GM19395 (cell line): ENCODE data around the gene GPA33.

Experiments used
- ATAC-seq: cut with Tn5 transposase; IDR thresholded peaks from one replicate; pipeline ENCODE4 v1.9.1; 2021; ENCODE audit warnings: mild to moderate bottlenecking, moderate library complexity; ENCODE audit not compliant: unreplicated experiment

GPA33 gene

DNA sequence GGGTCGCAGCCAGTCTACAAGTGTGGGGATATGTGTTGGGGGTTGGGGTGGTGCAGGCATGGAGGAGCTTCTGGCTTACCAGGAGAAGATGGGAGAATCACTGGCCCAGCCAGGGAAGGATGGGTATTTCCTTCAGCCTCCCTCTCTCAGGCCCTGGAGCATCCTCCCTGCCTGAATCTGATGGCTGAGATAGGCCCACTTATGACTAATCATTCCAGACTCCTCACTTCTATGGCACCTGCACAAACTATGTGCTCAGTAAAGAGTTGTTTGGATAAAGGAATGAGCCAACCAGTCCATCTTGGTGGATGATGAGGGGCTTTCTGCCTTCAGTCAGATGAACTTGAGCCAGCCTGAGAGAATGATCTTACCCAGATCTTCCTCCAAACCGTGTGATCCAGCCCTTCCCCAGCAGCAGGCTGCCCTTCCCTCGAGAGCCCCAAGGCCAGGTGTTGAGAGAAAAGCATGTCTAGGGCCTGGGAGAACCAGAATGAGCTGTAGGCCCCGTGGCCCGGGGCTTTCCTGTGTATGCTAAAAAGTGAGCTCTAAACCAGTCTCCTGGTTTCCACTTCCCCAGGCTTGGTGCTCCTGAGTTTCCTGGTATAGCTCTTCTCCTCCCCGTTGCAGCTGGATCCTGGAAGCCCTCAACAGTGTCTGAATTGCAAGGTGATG is 1.3 kb downstream of the GPA33 start:
- ATAC-seq: no peak

DNA sequence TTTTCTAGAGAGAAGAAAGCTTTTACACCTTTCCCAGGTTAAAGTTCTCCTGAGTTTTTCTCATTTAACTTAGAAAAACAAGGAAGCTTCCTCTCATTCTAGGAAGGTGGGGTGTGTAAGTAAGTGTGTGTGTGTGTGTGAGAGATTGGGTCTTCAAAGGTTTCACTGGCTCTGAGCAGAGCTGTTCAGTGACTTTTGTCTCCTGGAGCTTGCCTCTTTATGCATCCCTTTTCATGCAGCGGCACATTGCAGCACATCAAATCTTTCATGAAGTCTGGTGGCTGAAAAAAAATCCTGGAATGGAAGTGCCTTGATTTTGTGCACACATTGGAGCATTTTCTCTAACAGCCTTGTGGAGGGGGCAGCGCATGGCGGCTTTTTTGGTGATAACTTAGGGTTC is 3.4 kb downstream of the GPA33 start:
- ATAC-seq: no peak

DNA sequence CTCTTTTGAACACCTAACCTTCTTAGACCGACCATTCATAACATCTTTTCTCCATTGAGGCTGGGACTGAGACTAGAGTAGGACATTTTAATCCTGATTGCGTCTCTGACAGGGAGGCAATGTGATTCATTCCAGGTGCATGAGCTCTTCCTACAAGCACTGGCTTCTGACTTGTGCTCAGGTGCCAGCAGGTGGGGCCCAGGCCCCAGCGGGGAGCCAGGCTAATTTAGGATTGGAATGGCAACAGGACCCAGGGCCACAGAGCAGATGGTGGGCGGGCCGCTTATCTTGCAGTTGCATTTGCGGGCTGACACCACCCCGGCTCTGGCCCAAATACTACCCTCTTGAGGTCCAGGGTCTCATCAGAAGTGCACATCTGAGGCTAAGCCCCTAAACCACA is 4.1 kb downstream of the GPA33 start:
- no peak for ATAC-seq

DNA sequence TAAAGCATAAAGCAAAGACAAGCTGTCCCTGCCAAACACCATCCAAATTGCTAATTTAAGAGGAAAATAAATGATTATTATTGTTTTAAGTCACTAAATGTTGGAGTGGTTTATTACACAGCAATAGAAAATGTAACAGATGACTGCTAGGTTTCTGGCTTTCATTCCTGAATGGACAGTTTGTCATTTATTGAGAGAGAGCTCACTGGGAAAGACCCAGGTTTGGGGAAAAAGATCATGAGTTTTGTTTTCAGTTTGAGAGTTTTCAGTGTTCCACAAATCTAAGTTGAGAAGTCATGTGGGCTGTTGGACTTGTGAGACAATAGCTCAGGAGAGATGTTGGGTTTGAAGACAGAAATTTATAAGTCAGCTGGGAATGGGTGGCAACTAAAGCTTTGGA is 5.4 kb downstream of the GPA33 start:
- ATAC-seq: no peak

DNA sequence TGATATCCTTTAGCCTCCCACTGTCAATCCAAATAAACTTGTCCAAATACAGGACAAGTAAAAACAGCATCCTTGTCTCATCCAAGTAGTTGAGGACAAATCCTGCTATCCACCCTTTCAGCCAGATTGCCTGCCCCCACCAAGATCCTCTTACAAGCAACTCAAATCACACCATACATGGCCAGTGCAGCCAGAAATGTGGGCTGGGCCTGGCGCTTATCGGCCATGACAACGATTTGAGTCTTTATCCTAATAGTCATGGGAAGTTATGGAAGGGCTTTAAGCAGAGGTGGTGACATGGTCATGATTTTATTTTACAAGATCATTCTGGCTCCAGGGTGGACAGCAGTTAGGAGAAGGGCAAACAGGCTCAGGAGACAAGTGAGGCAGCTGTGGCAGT is 6.3 kb downstream of the GPA33 start:
- ATAC-seq: no peak

DNA sequence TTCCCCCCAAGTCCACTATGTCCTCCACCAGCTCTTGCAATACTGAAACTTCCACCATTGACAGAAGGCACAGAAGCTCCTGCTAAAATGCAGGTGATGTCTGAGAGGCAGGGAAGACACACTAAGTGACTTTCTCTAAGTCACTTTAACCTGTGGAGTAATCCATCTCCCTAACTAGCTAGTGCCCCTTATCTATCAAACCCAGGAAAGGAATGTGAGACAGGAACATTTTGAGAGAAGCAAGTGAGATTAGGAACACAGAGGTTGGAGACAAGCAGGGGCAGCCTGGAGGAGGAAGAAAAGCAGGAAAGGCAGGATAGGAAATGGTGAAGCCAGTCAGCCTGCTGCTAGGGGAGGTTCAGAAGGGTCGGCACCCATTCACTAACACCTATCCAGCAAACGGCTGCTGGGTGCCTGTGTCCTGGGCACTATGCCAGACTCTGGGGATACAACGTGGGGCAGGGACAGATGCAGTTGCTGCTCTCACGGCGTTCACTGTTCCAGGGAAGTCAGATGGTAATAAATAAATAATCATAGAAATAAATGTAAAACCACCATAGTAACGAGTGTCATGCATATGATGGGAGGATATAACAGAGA is 7.0 kb downstream of the GPA33 start:
- ATAC-seq: no peak

DNA sequence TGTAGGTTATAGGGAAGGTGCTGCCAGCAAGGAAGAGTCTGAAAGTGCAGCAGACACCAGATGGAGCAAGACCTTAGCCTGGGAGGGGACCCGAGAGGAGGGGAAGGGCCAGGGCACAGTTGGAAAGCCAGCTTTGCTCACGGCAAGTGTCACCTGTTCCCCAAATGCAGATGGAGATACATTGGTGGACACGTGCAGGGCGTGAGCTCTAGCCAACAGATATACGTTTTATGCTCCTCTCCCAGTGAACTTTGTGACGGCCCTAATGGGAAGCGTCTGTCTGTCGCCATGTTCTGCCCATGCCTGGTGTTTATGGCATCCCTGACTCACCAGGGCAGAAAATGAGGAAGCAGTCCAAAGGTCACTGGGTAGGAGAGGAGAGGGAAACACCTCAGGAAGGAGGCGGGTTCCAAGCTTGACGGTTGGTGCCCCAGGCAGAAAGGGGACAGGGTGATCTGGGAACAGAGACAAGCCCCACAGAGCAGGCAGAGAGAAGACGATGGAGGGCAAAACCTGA is 7.6 kb downstream of the GPA33 start:
- no peak for ATAC-seq

DNA sequence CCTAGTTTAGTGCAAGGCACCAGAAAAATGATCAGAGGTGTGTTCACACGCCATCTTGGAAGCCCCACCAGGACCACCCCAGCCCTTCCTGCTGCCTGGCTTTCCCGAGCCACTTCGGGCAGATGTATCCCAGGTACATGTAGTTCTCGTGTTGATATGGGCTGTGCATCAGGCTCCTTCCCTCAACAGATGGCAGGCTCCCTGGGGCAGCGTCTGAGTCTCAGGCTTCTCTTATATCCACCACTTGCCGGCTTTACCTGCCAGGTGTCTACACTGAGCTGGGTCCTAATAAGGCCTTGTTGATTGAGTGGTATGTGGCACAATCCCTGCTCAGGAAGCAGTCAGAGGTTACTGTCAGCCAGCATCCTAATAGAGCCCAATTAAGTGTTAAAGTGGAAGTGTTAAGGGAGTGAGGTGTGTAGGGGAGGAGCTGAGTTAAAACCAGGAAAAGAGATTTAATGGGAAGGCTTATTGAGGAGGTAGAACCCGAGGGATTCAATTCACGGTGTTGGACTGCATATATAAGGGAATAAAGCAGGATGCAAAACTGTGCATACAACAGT is 8.5 kb downstream of the GPA33 start:
- no peak for ATAC-seq

DNA sequence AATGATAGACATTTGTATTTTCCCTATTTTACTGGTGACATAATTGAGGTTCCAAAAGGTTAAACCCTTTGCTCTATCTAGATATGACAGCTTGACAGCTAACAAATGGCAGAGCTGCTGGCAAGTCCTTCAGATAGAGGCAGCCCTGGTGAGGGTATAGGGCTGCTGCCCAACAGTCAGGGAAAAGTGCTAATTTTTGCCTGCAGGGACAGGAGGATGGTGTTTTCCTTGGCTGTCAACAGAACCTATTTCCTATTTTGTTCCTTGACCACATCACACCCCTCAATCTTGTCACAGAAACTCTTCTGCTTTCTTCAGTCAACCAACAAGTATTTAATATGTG is 12.3 kb downstream of the GPA33 start:
- no peak for ATAC-seq

DNA sequence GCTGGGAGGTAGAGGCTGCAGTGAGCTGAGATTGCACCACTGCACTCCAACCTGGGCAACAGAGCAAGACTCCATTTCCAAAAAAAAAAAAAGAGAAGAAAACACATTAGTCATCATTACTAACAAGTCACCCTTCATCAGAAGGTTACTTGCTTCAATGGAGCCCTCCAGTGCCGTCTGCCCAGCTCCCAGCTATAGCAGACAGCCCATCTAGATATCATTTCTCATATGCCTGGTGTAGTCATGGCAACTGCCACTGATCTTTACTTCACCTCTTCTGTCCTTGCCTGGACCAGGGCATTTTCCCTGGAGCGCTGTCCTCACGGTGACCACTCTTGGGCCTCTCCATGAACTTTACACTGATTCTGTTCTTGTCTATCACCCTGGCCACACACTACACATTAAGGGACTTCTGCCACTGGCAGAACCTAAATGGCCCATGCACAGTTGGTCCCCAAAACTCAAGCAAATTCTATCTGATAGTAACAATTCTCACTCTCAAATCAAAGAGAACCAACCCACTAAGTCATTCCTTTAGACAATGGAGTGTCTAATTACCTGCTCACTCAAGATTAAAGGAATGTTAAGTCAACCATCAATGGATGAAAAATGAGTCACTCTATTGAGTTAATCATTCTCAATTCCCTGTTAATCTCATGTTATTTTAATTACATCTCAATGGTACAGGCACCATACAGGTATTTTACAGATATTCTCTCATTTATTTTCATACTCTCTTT is 12.9 kb downstream of the GPA33 start:
- ATAC-seq: no peak

DNA sequence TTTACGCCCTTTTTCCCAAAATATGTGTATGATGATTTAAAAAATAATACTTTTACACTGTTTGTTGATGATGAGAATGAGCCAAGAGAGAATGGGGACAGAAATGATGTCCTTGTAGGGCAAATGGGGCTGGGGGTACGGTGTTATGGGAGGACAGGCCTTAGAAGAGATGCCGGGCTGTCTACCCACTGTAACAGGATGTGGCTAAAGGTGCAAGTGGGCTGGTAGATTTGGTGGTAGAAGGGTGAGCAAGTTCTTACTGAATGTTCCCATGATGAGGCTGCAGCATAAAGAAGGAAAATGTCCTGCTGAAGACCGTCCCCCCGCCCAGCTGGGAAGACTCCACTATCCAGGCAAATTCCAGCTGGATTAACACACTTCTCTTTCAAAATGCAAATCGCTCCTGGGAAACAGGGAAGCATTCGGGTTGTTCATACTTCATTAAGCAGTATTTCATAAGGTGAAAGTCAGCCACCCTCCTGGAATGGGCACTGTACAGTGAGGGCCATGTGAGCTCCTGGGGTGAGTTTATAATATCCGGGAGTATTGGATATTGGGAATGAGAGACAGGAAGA is 14.0 kb downstream of the GPA33 start:
- ATAC-seq: no peak

DNA sequence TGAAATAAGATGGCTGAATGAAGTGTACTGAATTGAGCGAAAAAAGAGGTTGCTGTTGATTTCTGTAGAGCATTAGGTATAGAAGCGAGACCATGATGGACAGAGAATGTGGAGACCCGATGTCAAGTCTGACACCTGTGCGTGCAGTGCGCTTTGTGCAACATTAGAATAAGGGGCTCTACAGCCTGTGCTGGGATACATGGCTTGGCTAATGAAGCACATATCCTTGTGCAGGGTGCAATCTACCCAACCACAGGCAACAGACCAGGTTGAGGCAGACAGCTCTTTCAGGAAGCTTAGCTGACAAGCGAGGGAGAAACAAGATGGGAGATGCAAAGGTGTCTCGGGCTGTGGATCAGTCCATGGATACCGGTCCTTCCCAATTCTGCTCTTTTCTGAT is 18.9 kb downstream of the GPA33 start:
- no peak for ATAC-seq

DNA sequence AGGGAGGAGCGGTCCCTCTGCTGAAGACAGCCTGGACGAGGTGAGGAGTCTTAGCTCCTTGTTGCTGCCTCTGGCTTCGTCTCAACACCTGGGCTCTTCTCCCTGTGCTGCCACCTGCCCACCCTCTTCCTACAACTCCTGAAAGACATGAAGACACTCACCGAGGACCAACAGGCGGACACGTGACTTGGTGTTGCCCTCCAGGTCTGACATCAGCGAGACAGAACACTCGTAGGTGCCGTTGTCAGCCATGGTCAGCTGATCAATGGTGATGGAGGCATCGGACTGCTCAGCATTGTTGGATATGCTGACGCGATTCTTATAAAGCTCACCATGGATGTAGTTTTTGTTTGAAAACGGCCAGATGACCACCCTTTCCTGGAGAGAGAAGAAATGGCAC is 21.4 kb downstream of the GPA33 start:
- no peak for ATAC-seq

DNA sequence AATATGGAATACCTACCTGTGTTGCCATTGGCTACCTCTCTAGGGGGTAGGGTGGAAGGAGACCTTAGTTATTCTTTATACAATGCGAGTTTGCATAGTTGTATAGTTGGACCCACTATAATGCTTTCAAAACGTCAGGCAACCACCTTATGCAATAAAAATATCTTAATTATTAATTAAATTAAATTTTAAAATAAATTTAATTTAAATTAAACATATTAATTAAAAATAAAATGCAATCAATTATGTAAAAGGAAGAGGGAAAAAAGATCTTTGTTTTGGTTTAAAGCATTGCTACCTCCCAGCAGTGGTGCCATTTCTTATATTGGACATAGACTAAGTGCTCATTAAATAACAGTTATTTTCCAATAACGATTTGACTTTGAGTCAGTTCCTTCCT is 22.3 kb downstream of the GPA33 start:
- no peak for ATAC-seq

DNA sequence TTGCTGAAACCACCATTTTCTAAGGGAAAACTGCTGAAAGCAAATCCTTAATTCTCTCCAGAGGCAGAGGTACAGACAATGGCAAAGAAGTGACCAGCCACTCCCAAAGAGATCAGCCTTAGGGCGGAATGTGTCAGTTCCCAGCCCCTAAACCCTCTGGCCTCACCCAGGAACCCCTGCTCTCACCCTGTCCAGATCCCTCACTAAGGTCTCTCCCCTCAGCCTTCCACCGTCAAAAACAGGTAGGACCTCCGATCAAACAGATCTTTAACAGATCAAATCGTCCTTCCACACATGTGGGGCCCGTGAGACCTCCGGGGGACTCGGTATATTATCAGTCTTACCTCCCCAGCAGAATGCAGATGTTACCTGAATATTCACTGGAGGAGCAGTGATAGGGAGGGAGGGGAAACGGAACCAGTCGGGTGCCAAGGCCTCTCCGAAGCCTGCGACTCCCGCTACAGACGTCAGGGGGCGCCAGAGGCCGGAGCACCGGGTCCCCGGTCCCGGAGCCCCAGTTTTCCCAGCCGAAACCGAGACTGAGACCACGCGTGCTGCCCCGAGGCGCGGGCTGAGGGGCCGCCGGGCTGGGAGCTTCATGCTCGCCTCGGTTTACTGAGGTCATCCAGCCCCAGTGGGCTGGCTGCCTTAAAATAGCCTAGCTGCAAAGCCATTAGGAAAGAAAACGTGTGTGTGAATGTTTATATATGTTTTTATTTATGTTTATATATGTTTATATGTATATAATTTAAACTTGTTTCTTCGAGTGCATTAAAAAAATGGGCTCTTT is 23.6 kb downstream of the GPA33 start:
- peak; percentile 72 for ATAC-seq

DNA sequence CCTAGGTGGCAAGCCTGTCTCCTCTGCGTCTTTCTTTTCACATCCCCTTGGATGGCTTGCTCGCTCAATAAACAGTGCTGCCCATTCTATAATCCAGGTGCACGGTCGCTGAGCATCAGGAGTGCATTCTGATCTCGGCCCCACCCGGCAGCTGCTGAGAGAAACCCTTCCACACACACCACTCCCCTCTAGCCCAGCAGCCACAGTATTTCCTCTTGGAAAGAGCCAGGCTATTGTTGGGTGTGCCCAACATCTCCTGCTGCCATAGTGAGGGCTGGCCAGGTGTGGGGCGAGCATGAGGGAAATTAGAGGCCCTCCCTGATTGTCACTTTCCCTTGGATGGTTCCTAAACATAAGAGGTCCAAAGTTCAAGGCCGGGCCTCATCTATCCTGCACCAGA is 24.7 kb downstream of the GPA33 start:
- no peak for ATAC-seq

DNA sequence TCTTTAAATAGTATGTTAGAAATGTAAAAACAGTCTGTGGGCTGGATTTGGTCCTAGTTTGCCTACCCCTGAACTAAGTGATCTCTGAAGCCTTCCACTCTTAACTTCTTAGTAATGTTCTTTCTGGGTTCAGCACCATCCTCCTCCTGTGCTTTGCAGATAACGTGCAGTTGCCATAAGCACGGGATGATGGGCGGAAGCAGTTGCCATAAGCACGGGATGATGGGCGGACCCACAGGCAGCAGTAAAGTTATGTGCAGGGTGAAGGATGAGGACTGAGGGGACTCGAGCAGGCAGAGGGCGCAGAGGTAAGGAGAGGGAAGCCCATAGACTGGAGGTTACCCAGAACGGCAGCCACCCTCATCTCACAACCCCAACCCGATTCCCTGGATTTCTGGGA is 25.6 kb downstream of the GPA33 start:
- ATAC-seq: no peak

DNA sequence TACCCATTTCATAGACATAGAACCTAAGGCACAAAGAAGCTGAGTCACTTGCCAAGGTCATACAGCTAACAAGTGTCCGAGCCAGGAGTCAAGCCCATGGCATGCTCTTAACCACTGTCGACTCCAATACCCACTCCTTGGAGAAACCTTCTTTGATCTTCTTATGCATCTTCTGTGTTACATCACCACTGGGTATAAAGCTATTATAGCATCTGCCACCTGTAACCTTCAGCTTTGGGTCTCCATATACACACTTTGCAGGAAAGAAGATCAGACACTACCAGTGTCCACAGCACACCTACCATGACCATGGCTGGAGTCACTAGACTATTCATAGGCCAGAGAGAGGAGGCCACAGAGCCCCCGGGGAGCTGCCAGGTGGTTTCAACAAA is 29.1 kb downstream of the GPA33 start:
- ATAC-seq: no peak

DNA sequence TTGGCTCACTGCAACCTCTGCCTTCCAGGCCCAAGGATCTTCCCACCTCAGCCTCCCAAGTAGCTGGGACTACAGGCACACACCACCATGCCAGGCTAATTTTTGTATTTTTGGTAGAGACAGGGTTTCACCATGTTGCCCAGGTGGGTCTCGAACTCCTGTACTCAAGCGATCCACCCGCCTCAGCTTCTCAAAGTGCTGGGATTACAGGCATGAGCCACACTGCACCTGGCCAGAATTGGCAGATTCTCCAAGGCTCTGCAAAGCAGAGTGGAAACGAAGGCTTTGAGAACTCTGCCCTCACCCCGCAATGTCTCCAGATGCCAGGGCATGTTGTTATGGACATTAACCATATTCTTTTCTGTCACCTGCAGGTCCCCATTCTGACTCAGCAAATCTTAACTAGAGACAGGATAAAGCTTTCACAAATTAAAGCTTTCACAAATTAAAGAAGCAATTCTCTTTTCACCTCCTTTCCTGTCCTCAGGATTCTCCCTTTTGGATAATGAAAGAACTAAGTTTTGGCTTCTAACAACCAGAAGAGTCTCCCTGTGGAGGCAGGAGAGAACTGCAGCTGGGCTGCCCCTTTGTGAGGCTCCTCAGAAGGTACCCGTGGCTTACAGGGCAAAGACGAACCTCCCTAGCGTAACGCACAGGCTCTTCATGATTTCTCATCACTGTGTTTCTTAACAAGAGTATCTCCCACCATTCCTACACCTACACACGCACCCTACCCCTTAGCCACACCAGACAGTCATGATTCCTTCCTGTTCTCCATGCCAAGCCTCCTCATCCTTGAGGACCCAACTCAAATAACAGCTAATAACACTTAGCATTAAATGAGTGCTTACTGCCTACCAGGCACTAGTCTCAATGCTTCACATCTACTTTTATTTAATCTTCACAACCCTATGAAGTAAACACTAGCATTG is 29.8 kb downstream of the GPA33 start:
- ATAC-seq: no peak

DNA sequence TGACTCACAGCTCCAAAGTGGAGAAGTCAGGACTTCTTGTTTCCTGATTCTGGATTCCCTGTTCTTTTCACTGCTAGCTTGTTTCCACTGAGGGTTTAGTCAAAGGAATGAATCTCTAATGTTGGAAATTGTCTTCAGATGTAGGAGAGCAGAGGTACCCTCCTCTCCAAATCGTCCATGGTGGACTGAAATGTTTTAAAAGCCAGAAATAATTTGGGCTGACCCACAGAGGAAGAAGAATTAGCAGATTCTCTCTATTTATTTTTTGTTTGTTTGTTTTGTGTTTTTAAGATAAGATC is 30.4 kb downstream of the GPA33 start:
- ATAC-seq: no peak
